ENCODE measurements around the gene OSBPL6. TPM values are rescaled to one million over a fixed set of nuclear protein-coding genes. Genes with fewer than 3 reads are reported as not detected.

The OSBPL6 gene
- total and polyA plus RNA-seq, 5 donors: 2.3 to 8.2 (median 7.2) TPM

DNA sequence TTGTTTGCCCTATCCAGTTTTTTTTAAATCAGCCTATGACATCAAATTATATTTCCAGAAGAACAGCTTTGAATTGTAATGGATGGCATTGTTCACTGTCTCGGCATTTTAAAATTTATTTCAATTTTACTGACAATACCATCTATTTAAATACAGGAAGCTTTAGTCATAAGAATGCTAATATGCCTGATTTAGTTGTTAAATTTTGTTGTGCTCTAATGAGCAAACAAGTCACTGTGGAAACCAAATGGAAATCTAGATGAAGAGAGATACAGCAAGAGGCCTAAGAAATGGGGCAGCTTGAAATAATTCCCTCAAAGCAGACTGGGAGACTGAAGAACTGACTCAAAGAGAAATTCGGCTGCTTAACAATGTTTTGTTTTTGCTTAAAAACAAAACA is 76.8 kb downstream of the OSBPL6 start:
- Histone ChIP-seq H3K27ac (ENCODE audit: low read length) (no peak overlapping the region), H3K4me1 (ENCODE audit: control insufficient read depth, insufficient read depth, low read length) (peaks cover 6% of the 10 kb centered on the region), H3K9me3 (ENCODE audit: control insufficient read depth, low read length) (no peaks in the 10 kb centered on the region), H3K4me3 (ENCODE audit: low read length) (no peak overlapping the region), H3K27me3 (ENCODE audit: control insufficient read depth, insufficient read depth) (no peaks in the 10 kb centered on the region)
- ATAC-seq (no peak), DNase-seq (no peak)
- 77% methylated on average over 2 of the region's 2 CpGs for WGBS
- intact Hi-C loops (cut with DNase I): loop anchor here in 2 of 4 donors (10.0 kb wide), 2 partner anchors 76 to 146 kb away; partner anchors contain the start of gene OSBPL6 (in 2 of the 2)

GRCh38 chr2:178271629-178272333 is 77.5 kb downstream of the OSBPL6 start:
- Histone ChIP-seq H3K4me3 (ENCODE audit: low read length) (no peak overlapping the region), H3K4me1 (ENCODE audit: control insufficient read depth, insufficient read depth, low read length) (peaks cover 6% of the 10 kb centered on the region), H3K27me3 (ENCODE audit: control insufficient read depth, insufficient read depth) (no peaks in the 10 kb centered on the region), H3K27ac (ENCODE audit: low read length) (no peak overlapping the region), H3K9me3 (ENCODE audit: control insufficient read depth, low read length) (no peaks in the 10 kb centered on the region)
- peak; percentile 95 to 97 for ATAC-seq
- intact Hi-C loops (cut with DNase I): loop anchor here in 2 of 4 donors (10.0 kb wide), 2 partner anchors 77 to 147 kb away; partner anchors contain the start of gene OSBPL6 (in 2 of the 2)
- DNase-seq: peak; percentile 89 to 95 (median 91)
- 50% methylated on average over 3 of the region's 3 CpGs for WGBS

- intact Hi-C loops (cut with DNase I): loop anchor here in 2 of 4 donors (10.0 kb wide), 2 partner anchors 79 to 149 kb away; partner anchors contain the start of gene OSBPL6 (in 2 of the 2)
- Histone ChIP-seq H3K27ac (ENCODE audit: low read length) (no peak overlapping the region), H3K9me3 (ENCODE audit: control insufficient read depth, low read length) (no peaks in the 10 kb centered on the region), H3K4me3 (ENCODE audit: low read length) (no peak overlapping the region), H3K27me3 (ENCODE audit: control insufficient read depth, insufficient read depth) (no peaks in the 10 kb centered on the region), H3K4me1 (ENCODE audit: control insufficient read depth, insufficient read depth, low read length) (peaks cover 6% of the 10 kb centered on the region)
- WGBS: 67% methylated on average over 2 of the region's 2 CpGs
- ATAC-seq (no peak), DNase-seq (no peak)
Observed at GRCh38 chr2:178273787-178274360, 79.6 kb downstream of the OSBPL6 start.

DNA sequence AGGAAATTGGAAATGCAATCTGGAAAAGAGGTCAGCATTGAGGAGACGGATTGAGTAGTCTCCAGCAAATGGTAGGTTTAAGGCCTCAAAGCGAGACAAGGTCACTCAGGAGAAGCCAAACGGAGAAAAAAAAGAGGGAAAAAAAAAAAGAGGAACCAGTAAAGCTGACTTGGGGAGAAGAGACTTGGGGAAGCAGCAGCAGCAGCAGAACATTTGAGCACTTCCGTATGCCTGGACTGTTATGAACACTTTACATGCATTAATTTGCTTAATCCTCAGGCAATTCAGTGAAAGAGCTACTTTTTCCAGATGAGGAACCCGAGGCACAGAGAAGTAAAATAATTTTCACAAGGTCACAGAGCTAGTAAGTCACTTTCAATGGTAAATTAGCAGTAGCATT is 81.3 kb downstream of the OSBPL6 start:
- intact Hi-C loops (cut with DNase I): loop anchor here in 3 of 4 donors (5.0 to 10.0 kb wide), 4 partner anchors 81 to 151 kb away; partner anchors contain the start of gene OSBPL6 (in 2 of the 3)
- Histone ChIP-seq H3K9me3 (ENCODE audit: control insufficient read depth, low read length) (no peaks in the 10 kb centered on the region), H3K27me3 (ENCODE audit: control insufficient read depth, insufficient read depth) (no peaks in the 10 kb centered on the region), H3K4me1 (ENCODE audit: control insufficient read depth, insufficient read depth, low read length) (peaks cover 6% of the 10 kb centered on the region), H3K4me3 (ENCODE audit: low read length) (no peak overlapping the region), H3K27ac (ENCODE audit: low read length) (no peak overlapping the region)
- DNase-seq (no peak), ATAC-seq (no peak)
- WGBS: 81% methylated on average over 5 of the region's 5 CpGs

DNA sequence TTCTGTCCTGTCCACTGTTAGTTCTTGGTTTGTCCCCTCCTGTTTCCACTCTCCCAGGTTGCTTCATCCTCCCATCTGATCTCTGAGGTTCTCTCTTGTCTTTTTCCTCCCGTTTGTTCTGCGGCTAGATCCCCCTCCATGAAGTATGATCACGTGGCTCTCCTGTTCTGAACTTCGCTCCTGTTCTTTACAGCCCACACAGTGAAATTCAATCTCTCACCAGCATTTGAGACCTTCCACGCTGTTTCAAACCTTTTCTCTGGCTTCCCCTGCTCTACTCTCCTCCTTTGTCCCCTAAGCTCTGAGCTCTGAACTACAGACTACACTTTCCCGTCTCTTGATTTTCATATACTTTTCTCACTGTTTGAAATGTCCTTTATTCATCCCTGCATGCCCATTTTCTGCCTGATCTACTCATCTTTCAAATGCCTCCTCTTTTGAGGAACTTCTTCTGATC is 83.5 kb downstream of the OSBPL6 start:
- Histone ChIP-seq H3K4me1 (ENCODE audit: control insufficient read depth, insufficient read depth, low read length) (peaks cover 4% of the 10 kb centered on the region), H3K27ac (ENCODE audit: low read length) (no peak overlapping the region), H3K4me3 (ENCODE audit: low read length) (no peak overlapping the region), H3K9me3 (ENCODE audit: control insufficient read depth, low read length) (no peaks in the 10 kb centered on the region), H3K27me3 (ENCODE audit: control insufficient read depth, insufficient read depth) (no peaks in the 10 kb centered on the region)
- intact Hi-C loops (cut with DNase I): loop anchor here in 3 of 4 donors (5.0 to 10.0 kb wide), 4 partner anchors 83 to 153 kb away; partner anchors contain the start of gene OSBPL6 (in 2 of the 3)
- WGBS: 53% methylated on average over 6 of the region's 6 CpGs
- ATAC-seq (no peak), DNase-seq (no peak)

DNA sequence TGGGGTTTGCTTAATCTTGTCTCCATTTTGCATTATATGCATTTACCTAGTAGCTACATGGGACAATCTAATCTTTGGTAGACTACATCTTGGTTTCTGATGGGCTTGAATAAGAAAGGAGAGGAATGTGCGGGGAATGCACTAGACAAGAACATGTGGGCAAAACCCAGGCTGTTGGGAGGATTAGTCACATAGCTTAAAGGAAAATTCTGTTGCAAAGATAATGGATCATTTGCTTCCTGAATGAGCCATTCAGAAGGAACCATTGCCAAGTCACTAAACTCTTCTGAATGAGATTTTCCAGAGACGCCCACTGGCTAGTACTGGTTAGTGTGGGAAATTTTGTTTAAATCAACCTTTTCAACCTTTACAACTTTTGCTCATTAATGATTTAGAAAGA is 84.8 kb downstream of the OSBPL6 start:
- intact Hi-C loops (cut with DNase I): loop anchor here in 3 of 4 donors (5.0 to 10.0 kb wide), 4 partner anchors 84 to 154 kb away; partner anchors contain the start of gene OSBPL6 (in 2 of the 3)
- DNase-seq (no peak), ATAC-seq (peak in 1 of 2 donors; percentile 29)
- H3K4me1 ChIP-seq (ENCODE audit: control insufficient read depth, insufficient read depth, low read length): no peaks in the 10 kb centered on the region
- WGBS: 57% methylated on average over 2 of the region's 2 CpGs
- no peaks in the 10 kb centered on the region for H3K27me3 ChIP-seq (ENCODE audit: control insufficient read depth, insufficient read depth)
- no peak overlapping the region for H3K27ac ChIP-seq (ENCODE audit: low read length)
- H3K4me3 ChIP-seq (ENCODE audit: low read length): no peak overlapping the region
- H3K9me3 ChIP-seq (ENCODE audit: control insufficient read depth, low read length): no peaks in the 10 kb centered on the region

DNA sequence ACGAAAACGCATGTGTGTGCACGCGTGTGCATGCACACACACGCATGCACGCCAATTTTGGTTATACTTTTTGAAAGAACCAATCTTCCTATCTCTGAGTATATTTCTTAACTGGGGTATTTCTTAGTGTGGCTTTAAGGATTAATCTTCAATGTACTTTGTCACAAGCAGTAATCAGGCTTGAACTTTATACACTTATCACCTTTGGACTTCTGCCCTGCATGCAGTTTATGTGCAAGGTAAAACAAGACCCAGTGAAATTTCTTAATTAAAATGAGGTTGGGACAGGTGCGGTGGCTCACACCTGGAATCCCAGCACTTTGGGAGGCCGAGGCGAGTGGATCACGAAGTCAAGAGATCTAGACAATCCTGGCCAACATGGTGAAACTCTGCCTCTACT is 85.3 kb downstream of the OSBPL6 start:
- ATAC-seq: no peak
- Histone ChIP-seq H3K27me3 (ENCODE audit: control insufficient read depth, insufficient read depth) (no peaks in the 10 kb centered on the region), H3K4me3 (ENCODE audit: low read length) (no peak overlapping the region), H3K4me1 (ENCODE audit: control insufficient read depth, insufficient read depth, low read length) (no peaks in the 10 kb centered on the region), H3K9me3 (ENCODE audit: control insufficient read depth, low read length) (no peaks in the 10 kb centered on the region), H3K27ac (ENCODE audit: low read length) (no peak overlapping the region)
- intact Hi-C loops (cut with DNase I): loop anchor here (5.0 to 10.0 kb wide), 5 partner anchors 85 to 155 kb away; partner anchors contain the start of gene OSBPL6 (in 2 of the 4)
- no peak for DNase-seq
- 92% methylated on average over 10 of the region's 10 CpGs for WGBS

- Histone ChIP-seq H3K27me3 (ENCODE audit: control insufficient read depth, insufficient read depth) (no peaks in the 10 kb centered on the region), H3K4me1 (ENCODE audit: control insufficient read depth, insufficient read depth, low read length) (no peaks in the 10 kb centered on the region), H3K9me3 (ENCODE audit: control insufficient read depth, low read length) (no peaks in the 10 kb centered on the region), H3K4me3 (ENCODE audit: low read length) (no peak overlapping the region), H3K27ac (ENCODE audit: low read length) (no peak overlapping the region)
- WGBS: 45% methylated on average over 4 of the region's 4 CpGs
- intact Hi-C loops (cut with DNase I): loop anchor here in 1 of 4 donors (10.0 kb wide), 1 partner anchor 146 kb away; no protein-coding TSS in a partner anchor
- peak; percentile 58 to 60 for ATAC-seq
- no peak for DNase-seq
Observed at GRCh38 chr2:178280244-178280852, 86.0 kb downstream of the OSBPL6 start.

GRCh38 chr2:178282075-178282815 is 87.9 kb downstream of the OSBPL6 start:
- Histone ChIP-seq H3K4me1 (ENCODE audit: control insufficient read depth, insufficient read depth, low read length) (no peaks in the 10 kb centered on the region), H3K9me3 (ENCODE audit: control insufficient read depth, low read length) (no peaks in the 10 kb centered on the region), H3K4me3 (ENCODE audit: low read length) (no peak overlapping the region), H3K27me3 (ENCODE audit: control insufficient read depth, insufficient read depth) (no peaks in the 10 kb centered on the region), H3K27ac (ENCODE audit: low read length) (no peak overlapping the region)
- intact Hi-C loops (cut with DNase I): loop anchor here in 1 of 4 donors (10.0 kb wide), 1 partner anchor 147 kb away; no protein-coding TSS in a partner anchor
- DNase-seq (no peak), ATAC-seq (peak in 1 of 2 donors; percentile 69)
- WGBS: 39% methylated on average over 8 of the region's 8 CpGs

DNA sequence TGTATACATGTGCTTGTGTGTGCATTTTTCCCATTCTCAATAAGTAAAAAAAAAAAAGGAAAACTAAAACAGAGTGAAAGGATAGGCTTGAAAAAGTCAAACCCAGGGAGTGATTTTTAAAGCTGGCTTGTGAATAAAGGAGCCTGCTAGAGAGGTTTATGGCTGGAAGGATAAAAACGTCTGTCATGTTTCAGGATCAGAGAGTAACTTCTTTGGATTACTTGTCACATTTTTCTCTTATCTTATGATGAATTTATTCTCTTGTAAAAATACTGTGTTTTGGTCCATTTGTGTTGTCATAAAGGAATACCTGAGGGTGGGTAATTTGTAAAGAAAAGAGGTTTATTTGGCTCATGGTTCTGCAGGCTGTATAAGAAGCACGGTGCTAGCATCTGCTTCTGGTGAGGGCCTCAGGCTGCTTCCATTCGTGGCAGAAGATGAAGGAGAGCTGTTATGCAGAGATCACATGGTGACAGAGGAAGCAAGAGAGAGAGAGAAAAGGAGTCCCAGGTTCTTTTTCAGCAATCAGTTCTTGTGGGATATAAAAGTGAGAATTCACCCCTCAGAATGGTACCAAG is 89.1 kb downstream of the OSBPL6 start:
- H3K27me3 ChIP-seq (ENCODE audit: control insufficient read depth, insufficient read depth): no peaks in the 10 kb centered on the region
- intact Hi-C loops (cut with DNase I): loop anchor here in 1 of 4 donors (10.0 kb wide), 1 partner anchor 149 kb away; no protein-coding TSS in a partner anchor
- no peak overlapping the region for H3K4me3 ChIP-seq (ENCODE audit: low read length)
- no peaks in the 10 kb centered on the region for H3K4me1 ChIP-seq (ENCODE audit: control insufficient read depth, insufficient read depth, low read length)
- 79% methylated on average over 3 of the region's 3 CpGs for WGBS
- no peaks in the 10 kb centered on the region for H3K9me3 ChIP-seq (ENCODE audit: control insufficient read depth, low read length)
- no peak overlapping the region for H3K27ac ChIP-seq (ENCODE audit: low read length)
- no peak for ATAC-seq
- DNase-seq: no peak
